DOHH2 (cell line): Measurements from ENCODE around the gene BASP1.

Experiments used
- CTCF ChIP-seq: fragments of 200-600 bp; sonication (generic); IDR thresholded peaks from one replicate; pipeline ENCODE4 v1.5.1; 2014; ENCODE audit warnings: antibody characterized with exemption, mild to moderate bottlenecking, low read depth, low read length; ENCODE audit not compliant: poor library complexity, severe bottlenecking
- EZH2phosphoT487 ChIP-seq: fragments of 200-600 bp; sonication (generic); IDR thresholded peaks from 2 replicates; pipeline ENCODE4 v1.6.1; 2017; ENCODE audit warnings: borderline replicate concordance, mild to moderate bottlenecking, antibody characterized with exemption, low read length, moderate library complexity, mixed read lengths

GRCh38 chr5:17186256-17186655 is 31.2 kb upstream of the BASP1 start:
- TF ChIP-seq CTCF (no peak), EZH2phosphoT487 (no peak)
